ENCODE data around the gene ANGEL1.

ANGEL1 gene

GRCh38 chr14:76770521-76771436 is 41.9 kb downstream of the ANGEL1 start:
- H3K4me3 ChIP-seq (ENCODE audit: low read depth, low read length): no peak overlapping the region
- TF ChIP-seq, protein P1, sequence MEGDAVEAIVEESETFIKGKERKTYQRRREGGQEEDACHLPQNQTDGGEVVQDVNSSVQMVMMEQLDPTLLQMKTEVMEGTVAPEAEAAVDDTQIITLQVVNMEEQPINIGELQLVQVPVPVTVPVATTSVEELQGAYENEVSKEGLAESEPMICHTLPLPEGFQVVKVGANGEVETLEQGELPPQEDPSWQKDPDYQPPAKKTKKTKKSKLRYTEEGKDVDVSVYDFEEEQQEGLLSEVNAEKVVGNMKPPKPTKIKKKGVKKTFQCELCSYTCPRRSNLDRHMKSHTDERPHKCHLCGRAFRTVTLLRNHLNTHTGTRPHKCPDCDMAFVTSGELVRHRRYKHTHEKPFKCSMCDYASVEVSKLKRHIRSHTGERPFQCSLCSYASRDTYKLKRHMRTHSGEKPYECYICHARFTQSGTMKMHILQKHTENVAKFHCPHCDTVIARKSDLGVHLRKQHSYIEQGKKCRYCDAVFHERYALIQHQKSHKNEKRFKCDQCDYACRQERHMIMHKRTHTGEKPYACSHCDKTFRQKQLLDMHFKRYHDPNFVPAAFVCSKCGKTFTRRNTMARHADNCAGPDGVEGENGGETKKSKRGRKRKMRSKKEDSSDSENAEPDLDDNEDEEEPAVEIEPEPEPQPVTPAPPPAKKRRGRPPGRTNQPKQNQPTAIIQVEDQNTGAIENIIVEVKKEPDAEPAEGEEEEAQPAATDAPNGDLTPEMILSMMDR (IDR thresholded peaks at IDR 0.05; ENCODE audit: borderline replicate concordance, insufficient read depth, low read depth, low read length): no peak

- TF ChIP-seq, protein P1 (IDR thresholded peaks at IDR 0.05; ENCODE audit: borderline replicate concordance, insufficient read depth, low read depth, low read length): no peak
- no peak overlapping the region for H3K4me3 ChIP-seq (ENCODE audit: low read depth, low read length)
Measured at GRCh38 chr14:76769636-76770292, 42.9 kb downstream of the ANGEL1 start.

DNA sequence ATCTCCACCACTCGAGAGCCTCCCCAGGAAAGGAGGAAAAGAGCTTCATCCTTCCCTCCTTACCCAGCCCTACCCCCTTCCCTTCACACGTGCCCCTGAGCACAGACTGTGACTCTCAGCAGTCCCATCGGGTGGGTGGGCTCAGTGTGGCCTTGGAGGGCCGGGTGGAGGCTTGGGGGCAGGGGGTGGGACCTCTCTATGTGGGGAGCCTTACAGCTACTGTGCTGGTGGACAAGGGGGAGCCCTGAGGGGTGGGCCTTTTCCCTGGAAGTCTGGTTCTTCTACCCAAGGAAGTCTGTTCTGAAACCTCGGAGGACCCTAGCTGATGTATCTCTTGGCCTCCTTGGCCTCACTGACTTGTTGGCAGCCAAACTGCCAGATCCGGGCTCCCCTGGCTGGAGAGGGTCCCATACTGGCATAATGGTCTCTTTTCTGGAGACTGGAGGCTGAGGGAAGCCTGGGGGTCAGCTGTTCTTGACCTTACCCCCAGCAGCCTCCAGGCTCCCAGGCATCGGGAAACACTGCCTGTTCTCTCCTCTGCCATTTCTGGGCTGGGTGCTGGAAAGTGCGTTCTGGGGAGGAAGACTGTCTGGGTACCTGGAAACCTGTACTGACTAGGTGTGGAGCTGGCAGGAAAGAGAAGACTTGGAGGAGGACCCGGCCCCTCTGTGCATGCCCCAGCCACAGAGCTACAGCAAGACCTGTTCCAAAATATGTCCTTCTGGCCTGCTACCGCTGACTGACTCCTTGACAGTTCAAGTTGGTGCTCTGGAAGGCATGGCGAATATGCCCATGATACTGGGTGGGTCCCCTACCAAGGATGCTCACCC is 43.8 kb downstream of the ANGEL1 start:
- no peak overlapping the region for H3K4me3 ChIP-seq (ENCODE audit: low read depth, low read length)
- TF ChIP-seq, protein P1 (IDR thresholded peaks at IDR 0.05; ENCODE audit: borderline replicate concordance, insufficient read depth, low read depth, low read length): no peak

DNA sequence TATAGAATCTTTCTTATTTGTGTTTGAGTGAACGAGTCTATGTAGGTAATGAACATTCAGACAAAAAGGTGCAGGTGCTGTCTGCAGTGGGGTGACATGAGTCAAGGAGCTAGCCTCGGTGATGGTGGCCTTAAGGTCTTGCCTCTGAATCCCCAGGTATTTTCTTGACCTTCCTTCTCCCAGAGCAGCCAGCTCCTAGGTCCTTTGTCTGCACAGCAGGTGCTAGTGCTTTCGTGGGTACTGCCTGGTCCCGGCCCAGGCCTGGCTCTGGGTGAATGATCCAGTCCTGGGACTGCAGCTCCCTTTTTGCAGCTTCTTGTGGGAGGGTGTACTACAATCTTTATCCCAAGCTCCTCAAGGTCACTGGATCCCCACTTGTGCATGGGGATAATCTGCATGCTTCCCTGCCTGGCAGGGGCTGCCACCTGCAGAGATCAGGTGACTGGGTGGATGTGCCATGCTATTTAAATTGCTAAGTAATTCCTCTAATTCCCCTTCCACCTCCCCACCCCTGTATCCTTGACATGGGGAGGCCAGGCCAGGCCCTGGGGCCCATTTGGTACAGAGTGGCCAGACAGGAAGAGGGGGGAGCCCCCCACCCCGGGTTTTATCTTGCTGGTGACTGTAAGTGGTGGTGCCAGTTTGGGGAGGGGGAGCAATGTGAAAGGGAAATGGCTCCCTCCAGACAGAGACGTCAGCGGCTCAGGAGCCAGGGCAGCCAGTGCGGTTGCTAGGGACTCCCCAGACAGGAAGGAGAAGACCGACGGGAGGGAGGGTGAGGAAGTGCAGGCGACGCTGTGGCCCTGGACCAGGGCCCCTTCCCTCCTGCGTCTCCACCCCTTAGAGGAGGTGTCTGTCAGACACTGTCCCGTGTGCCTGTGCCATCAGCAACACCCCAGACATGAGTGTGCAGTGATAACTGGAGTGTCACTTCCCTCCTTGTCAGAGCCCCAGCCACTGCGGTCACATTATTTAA is 44.7 kb downstream of the ANGEL1 start:
- H3K4me3 ChIP-seq (ENCODE audit: low read depth, low read length): peak overlapping the region; percentile 18
- TF ChIP-seq, protein P1 (IDR thresholded peaks at IDR 0.05; ENCODE audit: borderline replicate concordance, insufficient read depth, low read depth, low read length): no peak

- no peak overlapping the region for H3K4me3 ChIP-seq (ENCODE audit: low read depth, low read length)
- TF ChIP-seq, protein P1 (IDR thresholded peaks at IDR 0.05; ENCODE audit: borderline replicate concordance, insufficient read depth, low read depth, low read length): no peak
Measured at GRCh38 chr14:76765461-76765931, 47.2 kb downstream of the ANGEL1 start.

Measured in GM12875 (cell line).